ENCODE results near the gene DYNLT4.
"Not testable (repeated sequence)": the region's sequence is repeated elsewhere in the genome, so short reads cannot be mapped to it uniquely, and the experiment has no call there.

DYNLT4 gene, protein sequence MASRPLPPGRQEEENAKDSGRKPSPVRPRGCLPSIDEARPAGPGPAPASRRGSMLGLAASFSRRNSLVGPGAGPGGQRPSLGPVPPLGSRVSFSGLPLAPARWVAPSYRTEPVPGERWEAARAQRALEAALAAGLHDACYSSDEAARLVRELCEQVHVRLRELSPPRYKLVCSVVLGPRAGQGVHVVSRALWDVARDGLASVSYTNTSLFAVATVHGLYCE

DNA sequence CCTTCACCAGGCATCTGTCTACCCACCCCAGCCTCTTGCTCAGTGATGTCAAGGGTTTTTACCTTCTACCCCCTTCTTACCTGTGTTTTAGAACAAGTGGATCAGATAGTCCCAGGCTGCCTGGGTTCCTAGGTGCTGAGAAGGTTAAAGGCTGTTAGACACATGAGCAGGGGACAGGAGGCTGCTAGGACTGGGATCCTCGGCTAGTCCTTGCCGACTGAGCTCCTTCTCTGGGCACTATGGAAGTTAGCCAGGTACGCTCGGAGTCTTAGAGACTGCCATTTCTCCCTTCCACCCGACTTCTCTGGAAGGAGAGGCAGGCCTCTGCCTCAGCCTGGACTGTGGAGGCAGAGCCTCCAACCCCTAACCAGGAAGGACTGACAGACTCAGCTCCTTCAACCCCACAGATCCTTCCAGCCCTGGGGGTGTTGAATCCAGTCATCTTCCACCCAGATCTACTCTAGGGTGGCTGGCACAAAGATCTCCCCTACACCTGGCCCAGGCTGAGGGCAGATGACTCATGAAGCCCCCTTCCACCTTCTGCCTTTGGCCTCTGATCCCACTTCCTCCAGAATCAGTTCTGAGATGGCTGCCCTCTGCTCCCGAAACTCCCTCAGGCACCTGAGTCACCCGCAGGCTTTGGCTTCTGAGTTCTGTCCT, at the start of gene DYNLT4:
Gene DYNLT4, minus strand, starts transcription at position 648 of the 660 bp plus-strand sequence. CDS start 683 bp downstream, outside the sequence.
- no peak for DNase-seq

DNA sequence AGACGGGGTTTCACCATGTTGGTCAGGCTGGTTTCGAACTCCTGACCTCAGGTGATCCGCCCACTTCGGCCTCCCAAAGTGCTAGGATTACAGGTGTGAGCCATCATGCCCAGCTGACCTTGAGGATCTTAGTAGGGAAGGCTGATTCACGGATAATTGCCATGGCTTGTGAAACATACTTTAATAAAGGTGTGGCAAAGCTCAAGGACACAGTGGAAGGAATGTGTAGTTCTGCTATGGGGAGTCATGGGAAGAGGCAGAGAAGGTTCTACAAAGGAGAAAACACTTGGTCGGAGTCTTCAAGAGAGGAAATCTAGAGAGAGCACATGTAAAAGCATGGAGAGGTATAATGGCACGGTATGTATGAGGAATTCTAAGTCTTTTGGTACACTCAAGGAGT, 48.6 kb upstream of the DYNLT4 start:
- no peak for DNase-seq

- no peak for DNase-seq
Measured at GRCh38 chr1:44854970-44855369, 47.8 kb upstream of the DYNLT4 start.

GRCh38 chr1:44853201-44853600, 46.0 kb upstream of the DYNLT4 start:
- no peak for DNase-seq

DNA sequence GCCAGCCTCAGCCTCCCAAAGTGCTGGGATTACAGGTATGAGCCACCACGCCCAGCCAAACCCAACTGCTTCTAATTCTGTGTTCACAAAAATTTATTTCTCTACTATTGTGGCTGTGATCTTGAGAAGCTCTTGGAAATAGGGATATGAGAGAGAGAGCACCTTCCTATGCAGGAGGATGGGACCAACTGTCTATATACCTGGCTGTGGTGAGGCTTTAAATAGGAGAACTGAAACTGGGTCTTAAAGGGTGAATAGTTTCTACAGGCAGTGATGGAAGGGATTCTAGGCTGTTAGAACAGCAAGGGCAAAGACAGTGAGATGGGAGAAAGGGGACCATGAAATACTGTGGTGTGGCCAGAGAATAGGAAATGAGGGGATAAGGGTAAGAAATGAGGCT, 44.2 kb upstream of the DYNLT4 start:
- no peak for DNase-seq

DNA sequence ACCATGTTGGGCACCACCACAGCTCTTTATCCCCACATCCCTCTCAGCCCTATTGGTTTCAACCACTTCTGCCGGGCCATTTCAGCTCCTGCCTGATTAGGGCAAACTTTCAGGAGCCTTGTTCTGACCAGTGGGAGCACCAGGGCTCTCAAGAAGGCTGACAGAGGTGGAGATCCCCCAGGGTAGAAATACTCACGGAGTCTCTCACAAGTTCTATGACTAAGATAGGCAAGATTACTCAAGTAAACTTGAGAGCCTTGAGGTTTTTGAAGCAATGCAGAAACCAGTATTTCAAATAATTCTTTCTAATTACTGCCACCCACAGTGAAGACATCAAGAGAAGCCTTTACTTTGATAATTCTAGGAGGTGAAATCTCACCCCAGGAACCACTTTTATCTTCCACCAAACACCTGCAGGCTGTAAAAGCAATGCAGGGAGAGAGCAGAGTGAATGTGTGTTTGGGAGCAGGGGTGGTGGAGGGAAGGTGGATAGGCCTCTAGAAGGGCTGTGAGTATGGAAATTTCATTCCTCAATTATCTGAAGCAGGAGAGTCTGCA, 42.5 kb upstream of the DYNLT4 start:
- no peak for DNase-seq

DNA sequence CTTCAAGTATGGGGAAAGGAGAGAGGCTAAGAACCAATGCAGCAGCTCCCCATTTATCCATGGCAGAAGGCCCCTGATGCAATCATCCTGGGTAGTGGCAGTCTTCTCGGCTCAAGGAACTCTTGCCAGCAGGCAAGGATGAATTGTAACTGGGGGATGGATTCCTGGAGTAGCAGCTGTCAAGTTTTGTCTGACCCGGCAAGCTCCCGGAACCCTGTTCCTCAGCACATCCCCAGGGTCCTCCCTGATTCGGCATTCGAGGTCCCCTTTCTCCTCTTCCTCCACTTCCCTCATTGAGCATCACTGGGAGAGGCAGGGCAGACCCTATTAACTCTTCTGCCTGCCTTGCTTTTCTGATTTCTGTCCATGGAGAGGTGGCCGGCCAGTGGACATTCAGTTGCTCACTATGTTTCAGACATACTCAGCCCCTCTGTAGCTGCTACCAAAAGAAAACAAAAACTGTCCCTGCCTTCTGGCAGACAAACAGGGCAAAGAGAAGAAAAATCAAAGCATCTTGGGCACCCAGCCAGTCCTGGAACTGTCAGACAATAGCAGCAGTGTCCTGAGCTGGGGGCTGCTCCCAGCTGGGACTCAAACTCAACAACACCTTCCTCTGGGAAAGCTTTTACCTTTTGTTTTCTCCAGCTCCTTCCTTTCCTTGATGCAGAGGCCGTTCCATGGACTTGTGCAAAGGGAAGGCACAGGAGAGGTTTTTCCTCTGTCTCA, 41.5 kb upstream of the DYNLT4 start:
- DNase-seq: no peak

DNA sequence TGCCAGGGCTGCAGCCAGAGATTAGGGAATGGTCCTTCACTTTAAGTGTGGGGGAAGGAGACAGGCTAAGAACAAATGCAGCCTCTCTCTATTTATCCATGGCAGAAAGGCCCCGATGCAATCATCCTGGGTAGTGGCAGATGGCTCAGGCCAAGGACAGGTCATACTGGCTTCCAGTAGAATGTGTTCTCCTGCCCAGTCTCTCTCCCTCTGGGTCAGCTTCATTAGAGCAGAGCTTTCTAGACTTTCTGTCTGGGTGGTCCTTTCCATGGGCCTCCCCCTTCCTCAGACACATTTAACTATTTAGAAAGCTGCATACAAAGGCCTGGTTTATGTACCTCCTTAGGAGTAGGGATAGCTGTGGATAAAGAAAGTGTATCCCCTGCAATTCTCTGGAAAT, 40.7 kb upstream of the DYNLT4 start:
- no peak for DNase-seq

- no peak for DNase-seq
Measured at GRCh38 chr1:44846985-44847384, 39.8 kb upstream of the DYNLT4 start.

DNA sequence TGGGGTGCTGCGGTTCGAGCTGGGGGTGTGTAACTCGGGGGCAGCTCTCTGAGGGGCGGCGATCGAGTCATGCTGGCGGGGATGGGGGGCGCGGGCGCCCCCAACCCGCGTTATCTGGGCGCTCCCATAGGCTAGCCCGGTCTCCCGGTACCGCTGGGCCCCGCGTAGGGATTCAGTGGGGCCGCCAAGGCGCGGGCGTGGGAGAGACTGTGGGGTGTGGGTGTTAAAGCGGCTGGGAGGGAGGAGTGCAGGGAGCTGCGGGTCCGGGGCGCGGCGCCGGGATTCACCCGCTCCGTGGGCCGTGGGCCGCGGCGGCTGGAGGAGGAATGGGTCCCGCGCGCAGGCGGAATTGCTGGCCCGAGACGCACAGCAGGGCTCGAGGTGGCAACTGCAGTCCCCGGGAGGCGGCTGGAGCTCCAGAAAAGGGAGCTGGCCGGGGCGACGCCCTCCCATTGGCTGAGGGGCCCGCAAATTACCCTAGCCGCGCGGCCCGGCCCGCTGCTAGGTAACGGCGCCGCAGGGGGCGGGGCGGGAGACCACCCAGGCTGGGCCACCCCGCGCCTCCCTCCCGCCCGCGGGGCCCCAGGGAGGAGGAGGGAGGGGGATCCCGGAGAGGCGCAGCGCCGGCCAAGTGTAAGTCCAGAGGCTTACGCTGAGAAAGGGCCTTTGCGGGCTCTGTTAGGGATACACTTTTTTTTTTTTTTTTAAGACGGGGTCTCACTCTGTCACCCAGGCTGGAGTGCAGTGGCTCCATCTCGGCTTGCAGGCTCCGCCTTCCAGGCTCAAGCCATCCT, 35.9 kb upstream of the DYNLT4 start, which contains the start of gene PTCH2:
Gene PTCH2, minus strand, starts transcription at position 392 of the 794 bp plus-strand sequence. Its CDS starts 321 bp downstream, at position 71.
- DNase-seq: no peak

GRCh38 chr1:44842486-44842861, 35.3 kb upstream of the DYNLT4 start:
- DNase-seq: no peak

- DNase-seq: no peak
Measured at GRCh38 chr1:44839576-44839975, 32.4 kb upstream of the DYNLT4 start.

DNA sequence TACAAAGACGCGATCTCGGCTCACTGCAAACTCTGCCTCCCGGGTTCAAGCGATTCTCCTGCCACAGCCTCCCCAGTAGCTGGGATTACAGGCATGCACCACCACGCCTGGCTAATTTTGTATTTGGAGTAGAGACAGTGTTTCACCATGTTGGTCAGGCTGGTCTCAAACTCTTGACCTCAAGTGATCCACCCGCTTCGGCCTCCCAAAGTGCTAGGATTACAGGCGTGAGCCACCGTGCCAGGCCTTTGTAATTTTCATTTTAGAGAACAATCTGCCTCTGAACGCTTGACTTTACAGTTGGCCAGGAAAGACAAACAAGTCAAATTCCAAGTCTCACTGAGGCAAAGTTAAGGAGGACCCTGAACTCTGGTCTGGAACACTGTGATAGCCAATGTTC, 31.1 kb upstream of the DYNLT4 start:
- DNase-seq: not testable (repeated sequence)

- DNase-seq: peak; percentile 89
Measured at GRCh38 chr1:44835738-44836675, 28.9 kb upstream of the DYNLT4 start.

DNA sequence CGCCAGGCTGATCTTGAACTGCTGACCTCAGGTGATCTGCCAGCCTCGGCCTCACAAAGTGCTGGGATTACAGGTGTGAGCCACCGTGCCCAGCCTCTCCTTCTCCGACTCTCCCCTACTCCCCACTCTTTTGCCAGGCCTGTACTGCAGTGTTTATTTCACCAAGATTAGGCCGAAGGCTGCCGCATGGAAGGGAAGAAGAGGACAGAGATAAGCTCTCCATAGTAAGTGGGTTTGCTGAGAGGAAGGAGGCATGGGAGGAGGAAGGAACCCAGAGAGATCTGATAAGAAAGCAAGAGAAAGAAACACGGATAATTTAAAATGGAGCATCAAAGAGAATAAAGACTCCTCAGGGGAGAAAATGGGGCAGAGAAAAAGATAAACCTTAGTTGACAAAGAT, 27.2 kb upstream of the DYNLT4 start:
- DNase-seq: no peak

GRCh38 chr1:44832056-44832705, 25.0 kb upstream of the DYNLT4 start:
- no peak for DNase-seq

DNA sequence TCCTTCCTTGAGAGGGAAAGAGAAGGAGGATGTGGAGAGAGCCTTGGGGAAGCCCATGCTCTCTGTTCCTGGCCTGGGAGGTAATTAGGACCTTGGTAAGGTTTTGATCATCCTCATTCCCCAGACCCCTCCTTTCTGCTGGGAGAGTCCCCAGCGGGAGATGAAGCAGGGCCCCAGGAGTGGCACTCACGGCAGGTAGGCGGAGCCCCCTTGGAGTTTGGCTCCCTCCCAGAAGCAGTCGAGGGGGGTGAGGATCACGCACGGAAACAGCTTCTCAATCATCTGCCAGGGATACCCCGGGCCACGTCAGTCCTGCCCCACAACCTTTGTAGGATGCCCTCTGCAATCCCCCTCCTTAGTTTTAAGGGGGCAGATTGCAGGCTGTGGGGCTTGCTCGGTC, 24.4 kb upstream of the DYNLT4 start:
- DNase-seq: no peak

- no peak for DNase-seq
Measured at GRCh38 chr1:44830900-44831304, 23.8 kb upstream of the DYNLT4 start.

GRCh38 chr1:44829506-44830384, 22.6 kb upstream of the DYNLT4 start:
- DNase-seq: no peak

- DNase-seq: no peak
Measured at GRCh38 chr1:44828841-44829440, 21.8 kb upstream of the DYNLT4 start.

Data from stimulated activated CD4-positive, alpha-beta T cell treated with anti-CD3 and anti-CD28 coated beads, Interleukin-12 subunit alpha, Interleukin-12 subunit beta, amount 100 ng/mL, for 4 hours (primary cell).